ENCODE measurements around the gene TBC1D7.

Gene TBC1D7

GRCh38 chr6:13318821-13319220, 9.5 kb downstream of the TBC1D7 start:
- no peak overlapping the region for H3K4me3 ChIP-seq (ENCODE audit: low read depth, low read length)
- TF ChIP-seq, protein P1, sequence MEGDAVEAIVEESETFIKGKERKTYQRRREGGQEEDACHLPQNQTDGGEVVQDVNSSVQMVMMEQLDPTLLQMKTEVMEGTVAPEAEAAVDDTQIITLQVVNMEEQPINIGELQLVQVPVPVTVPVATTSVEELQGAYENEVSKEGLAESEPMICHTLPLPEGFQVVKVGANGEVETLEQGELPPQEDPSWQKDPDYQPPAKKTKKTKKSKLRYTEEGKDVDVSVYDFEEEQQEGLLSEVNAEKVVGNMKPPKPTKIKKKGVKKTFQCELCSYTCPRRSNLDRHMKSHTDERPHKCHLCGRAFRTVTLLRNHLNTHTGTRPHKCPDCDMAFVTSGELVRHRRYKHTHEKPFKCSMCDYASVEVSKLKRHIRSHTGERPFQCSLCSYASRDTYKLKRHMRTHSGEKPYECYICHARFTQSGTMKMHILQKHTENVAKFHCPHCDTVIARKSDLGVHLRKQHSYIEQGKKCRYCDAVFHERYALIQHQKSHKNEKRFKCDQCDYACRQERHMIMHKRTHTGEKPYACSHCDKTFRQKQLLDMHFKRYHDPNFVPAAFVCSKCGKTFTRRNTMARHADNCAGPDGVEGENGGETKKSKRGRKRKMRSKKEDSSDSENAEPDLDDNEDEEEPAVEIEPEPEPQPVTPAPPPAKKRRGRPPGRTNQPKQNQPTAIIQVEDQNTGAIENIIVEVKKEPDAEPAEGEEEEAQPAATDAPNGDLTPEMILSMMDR (conservative IDR thresholded peaks at IDR 0.05; ENCODE audit: low read depth, low read length) = no peak
- DNase-seq (ENCODE audit: low read depth) = no peak

DNA sequence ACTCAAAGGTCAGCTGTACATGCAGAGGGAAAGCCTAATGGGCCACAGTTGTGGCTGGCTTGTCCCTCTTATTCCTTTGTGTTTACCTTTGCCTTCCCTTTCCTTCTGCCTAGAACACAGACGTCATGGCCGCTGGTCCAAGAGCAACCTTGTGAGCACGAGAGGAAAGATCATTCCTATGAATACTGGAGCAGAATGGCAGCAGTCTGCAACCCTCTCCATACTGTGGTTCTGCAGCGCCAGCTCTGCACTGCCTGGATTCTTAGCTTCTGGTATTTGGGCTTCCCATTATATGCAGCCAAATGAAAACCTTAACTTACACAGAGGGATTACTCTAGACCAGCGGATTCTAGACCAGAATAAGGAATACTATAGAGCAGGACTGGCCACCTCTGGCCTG, 12.4 kb downstream of the TBC1D7 start:
- TF ChIP-seq, protein P1 (conservative IDR thresholded peaks at IDR 0.05; ENCODE audit: low read depth, low read length) = no peak
- DNase-seq (ENCODE audit: low read depth) = no peak
- no peak overlapping the region for H3K4me3 ChIP-seq (ENCODE audit: low read depth, low read length)

- H3K4me3 ChIP-seq (ENCODE audit: low read depth, low read length) = no peak overlapping the region
- DNase-seq (ENCODE audit: low read depth) = no peak
Observed at GRCh38 chr6:13314806-13315205, 13.5 kb downstream of the TBC1D7 start.

DNA sequence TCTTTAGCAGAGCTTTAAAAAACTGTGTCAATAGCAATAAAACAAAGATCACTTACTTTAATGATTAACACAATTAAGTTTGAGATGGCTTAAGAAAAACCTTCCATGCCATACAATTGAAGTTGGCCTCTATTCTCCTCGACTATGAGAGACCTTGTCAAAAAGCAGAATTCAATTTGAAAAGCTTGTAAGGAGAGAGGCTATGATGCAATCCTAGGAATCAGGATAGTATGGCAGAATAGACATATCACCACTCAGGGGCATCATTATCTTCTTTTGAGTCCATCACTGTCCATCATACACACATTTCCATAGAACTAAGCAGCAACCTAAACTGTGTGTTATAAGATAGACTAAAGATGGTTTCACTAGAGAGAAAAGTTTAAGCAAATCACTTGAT, 17.2 kb downstream of the TBC1D7 start:
- H3K4me3 ChIP-seq (ENCODE audit: low read depth, low read length) = no peak overlapping the region
- TF ChIP-seq, protein P1 (conservative IDR thresholded peaks at IDR 0.05; ENCODE audit: low read depth, low read length) = no peak
- DNase-seq (ENCODE audit: low read depth) = no peak

More at GRCh38 chr6:13314806-13315205, 13.5 kb downstream of the TBC1D7 start:
- TF ChIP-seq, protein P1 (conservative IDR thresholded peaks at IDR 0.05; ENCODE audit: low read depth, low read length) = no peak

DNA sequence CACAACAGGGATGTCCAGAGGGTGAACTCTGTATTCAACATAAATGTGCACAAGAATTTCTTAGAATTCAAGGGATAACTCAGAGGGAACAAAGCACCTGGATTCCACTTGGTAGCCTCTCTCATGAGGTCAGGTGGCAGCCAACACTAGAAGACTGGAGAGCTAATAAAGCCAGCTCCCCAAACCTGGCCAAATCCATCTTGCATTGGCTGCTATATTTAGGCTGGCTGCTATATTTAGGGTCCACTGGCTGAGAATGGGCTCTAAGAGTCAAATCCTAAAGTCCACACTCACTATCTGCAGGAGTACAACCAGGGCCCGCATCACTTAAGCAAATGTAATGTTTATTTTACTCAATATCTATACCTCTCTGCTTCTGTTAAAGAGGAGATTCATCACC, 20.0 kb downstream of the TBC1D7 start:
- TF ChIP-seq, protein P1 (conservative IDR thresholded peaks at IDR 0.05; ENCODE audit: low read depth, low read length) = no peak
- DNase-seq (ENCODE audit: low read depth) = no peak
- H3K4me3 ChIP-seq (ENCODE audit: low read depth, low read length) = no peak overlapping the region

DNA sequence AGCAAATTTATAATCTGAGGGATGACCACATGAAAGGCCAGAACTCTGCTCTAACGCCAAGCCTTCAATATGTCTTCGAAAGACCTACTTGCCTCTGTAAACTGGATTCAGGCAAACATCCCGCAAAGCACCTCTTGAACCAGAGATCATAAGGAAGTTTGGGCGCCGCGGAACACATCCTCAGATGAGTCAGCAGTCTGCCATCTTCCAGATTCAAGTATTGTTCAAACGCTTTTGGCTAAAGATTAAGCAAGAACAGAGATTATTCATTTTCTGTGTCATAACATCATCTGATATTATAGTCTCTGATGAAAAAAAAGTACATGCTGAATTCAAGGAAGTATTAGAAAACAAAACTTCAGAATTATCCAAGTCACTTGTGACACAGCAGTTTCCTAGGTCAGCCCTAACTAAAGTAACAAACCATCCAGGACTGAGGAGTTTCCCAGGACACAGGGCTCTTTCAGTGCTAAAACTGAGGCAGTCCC, 20.8 kb downstream of the TBC1D7 start:
- TF ChIP-seq, protein P1 (conservative IDR thresholded peaks at IDR 0.05; ENCODE audit: low read depth, low read length) = no peak
- no peak overlapping the region for H3K4me3 ChIP-seq (ENCODE audit: low read depth, low read length)
- DNase-seq (ENCODE audit: low read depth) = peak; percentile 93

DNA sequence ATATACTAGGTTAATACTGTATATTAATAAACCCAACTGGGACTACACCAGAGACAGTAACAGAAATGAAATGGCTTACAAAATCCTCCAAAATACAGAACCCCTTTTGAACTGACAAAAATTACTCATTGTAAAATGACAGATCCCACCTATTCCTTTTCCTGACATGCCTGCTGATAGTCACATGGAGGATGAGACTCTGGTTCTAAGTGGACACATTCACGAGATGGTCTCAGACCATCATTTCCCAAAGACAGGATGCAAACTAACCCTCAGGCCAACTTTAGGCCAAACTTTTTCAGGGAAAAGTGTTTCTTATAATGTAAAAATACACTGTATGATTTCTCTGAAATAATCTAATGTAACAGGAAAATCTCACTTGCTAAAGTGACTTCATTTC, 22.5 kb downstream of the TBC1D7 start:
- no peak for DNase-seq (ENCODE audit: low read depth)
- H3K4me3 ChIP-seq (ENCODE audit: low read depth, low read length) = no peak overlapping the region
- TF ChIP-seq, protein P1 (conservative IDR thresholded peaks at IDR 0.05; ENCODE audit: low read depth, low read length) = no peak

Measured in choroid plexus epithelial cell (primary cell).